Stimulated activated CD8-positive, alpha-beta memory T cell treated with anti-CD3 and anti-CD28 coated beads, Interleukin-15, amount 100 ng/mL, for 1 hour (primary cell): ENCODE data around the gene EZH2.

Experiments
- DNase-seq: peaks from one replicate; pipeline ENCODE4 v3.0.0-alpha.2; 2020; ENCODE audit warnings: low read depth

Gene EZH2

GRCh38 chr7:148804343-148805235 lies 79.5 kb downstream of the EZH2 start:
- no peak for DNase-seq

GRCh38 chr7:148803094-148803493 lies 81.0 kb downstream of the EZH2 start:
- no peak for DNase-seq

GRCh38 chr7:148802101-148802493 lies 82.0 kb downstream of the EZH2 start:
- DNase-seq = no peak

GRCh38 chr7:148800677-148801076 lies 83.4 kb downstream of the EZH2 start:
- DNase-seq = no peak

DNA sequence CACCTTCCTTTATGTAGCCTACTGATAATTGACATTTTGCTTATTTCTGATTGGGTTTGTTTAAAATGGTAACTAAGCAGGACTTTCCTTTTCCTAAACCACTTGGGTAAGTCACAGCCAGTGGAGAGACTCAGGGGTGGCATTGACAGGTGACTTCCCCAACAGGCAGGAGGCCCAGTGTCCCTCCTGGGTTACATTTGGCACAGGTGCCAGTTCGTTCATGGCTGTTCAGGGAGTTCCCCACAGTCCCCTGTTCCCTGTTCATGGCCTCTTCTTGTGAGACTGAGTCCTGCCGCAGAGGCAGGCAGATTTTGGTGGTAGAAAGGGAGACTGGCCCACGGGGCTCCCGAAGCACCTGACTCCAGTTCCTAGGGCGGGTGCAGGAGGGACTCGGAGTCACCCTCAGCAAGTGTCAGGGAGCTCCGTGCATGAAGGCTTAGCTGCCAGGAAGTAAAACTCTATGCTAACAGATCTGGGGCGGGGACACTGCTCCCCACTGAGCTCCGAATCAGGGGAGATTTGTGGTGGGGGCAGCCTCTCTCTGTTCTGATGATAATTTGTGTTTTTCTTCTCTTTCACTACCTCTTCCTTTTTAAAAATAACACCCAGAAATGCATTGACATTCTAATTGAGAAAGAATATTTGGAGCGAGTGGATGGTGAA lies 84.1 kb downstream of the EZH2 start:
- no peak for DNase-seq

DNA sequence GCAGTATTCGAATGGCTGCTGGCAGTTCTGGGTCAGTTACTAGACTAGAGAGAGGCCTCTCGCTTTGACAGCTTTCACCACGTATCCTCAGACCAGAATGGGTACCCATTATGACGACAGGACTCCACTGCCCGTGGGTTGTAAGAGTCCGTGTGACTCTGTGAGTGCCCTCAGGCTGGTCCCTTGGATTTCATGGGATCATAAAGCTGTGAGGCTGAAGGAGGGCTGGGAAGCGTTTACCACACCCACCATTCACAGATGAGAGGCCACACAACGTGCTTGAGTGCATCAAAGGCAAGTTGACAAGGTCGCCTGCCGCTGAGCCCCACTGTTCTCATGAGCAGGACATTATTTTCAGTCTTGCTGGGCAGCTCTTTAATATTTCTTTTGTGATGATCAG lies 87.2 kb downstream of the EZH2 start:
- DNase-seq = no peak

DNA sequence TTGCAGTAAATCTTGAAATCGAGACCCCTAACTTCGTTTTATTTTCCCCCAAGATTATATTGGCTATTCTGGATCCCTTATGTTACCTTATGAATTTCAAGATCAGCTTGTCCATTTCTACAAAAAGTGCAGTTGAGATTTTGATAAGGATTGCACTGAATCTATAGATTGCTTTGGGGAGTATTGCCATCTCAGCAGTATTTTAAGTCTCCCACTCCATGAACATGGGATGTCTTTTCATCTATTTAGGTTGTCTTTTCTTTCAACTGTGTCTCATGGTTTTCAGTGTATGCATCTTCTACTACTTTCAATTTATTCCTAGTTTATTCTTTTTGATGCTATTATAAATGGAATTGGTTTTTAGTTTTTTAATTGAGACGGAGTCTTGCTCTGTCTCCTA lies 89.6 kb downstream of the EZH2 start:
- no peak for DNase-seq

DNA sequence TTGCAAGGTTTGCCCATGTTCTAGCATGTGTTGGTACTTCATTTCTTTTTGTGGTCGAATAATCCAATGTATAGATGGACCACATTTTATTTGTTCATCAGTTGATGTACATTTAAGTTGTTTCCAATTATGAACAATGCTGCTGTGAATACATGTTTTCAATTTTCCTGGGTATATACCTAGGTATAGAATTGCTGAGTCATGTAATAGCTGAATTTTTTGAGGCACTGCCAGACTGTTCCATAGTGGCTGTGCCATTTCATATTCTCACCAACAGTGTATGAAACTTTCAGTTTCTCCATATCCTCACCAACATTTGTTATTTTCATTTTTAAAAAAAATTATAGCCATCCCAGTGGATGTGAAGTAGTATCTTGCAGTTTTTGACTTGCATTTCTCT lies 90.5 kb downstream of the EZH2 start:
- DNase-seq = no peak

DNA sequence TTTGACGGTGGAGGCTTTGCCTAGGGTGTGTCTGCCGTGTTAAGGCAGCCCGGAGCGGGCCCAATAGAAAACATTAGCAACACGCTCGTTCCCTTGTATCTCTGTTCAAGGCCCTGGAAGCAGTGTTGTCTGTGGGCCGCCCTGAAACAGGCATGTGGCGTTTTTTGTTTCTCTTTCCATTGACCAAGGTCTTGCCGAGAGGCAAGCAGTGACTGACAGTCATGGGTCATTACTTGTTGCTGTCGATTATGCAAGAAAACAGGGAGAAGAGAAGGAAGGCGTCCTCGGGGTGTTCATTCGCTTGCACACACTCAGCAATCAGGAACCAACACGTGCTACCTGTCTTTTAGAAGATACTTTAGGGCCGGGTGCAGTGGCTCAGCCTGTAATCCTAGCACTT lies 92.5 kb downstream of the EZH2 start:
- DNase-seq = no peak

GRCh38 chr7:148790850-148791249 lies 93.2 kb downstream of the EZH2 start:
- DNase-seq = no peak

- no peak for DNase-seq
Observed at GRCh38 chr7:148790131-148790726, 93.9 kb downstream of the EZH2 start.

DNA sequence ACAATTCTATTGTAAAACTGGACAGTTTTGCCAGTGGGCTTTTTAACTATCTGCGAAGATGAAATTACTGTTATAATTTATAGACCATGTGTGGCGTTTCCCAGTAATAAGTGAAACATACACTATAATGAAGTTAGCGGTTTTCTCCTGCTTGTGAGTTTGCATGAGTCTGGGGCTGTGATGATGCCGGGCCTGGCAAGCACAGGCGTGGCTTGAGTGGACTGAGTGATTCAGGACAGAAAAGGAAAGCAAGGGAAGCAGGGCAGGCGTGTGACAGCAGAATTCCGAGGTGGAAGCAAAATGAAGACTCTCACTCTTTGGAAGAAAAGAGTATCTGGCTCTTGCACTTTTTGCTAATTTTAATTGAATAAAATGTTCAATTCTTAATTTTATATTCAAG lies 94.9 kb downstream of the EZH2 start:
- no peak for DNase-seq

DNA sequence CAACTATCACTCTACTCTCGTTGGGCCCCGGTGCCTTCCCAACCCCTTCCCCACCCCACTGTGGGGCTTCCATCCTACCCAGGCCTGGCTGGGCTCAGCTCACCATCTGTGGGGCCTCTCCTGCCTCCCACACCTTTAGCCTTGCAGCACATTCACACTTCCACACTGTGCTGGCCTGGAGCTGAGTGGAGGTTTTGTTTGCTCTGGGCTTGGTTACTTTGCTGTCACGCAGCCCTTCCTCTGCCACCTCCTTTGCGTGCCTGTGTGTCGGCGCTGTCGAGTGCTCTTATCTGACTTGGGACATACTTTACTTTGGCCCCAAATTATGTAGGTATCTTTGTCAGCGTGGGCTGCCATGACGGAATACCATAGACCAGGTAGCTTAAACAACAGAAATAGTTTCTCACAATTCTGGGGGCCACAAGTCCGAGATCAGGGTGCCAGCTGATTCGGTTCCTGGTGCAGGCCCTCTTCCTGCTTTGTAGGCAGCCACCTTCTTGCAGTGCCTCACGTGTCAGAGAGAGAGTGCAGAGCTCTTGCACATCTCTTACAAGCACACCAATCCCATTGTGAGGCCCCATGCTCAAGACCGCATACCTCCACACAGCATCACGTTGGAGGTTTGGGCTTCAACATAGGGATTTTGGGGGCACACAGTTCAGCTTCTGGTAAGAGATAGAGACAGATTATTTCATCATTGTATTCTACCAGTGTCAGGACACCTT lies 96.4 kb downstream of the EZH2 start:
- no peak for DNase-seq

- DNase-seq = no peak
Observed at GRCh38 chr7:148783801-148784527, 100.1 kb downstream of the EZH2 start.

- no peak for DNase-seq
Observed at GRCh38 chr7:148782757-148783456, 101.2 kb downstream of the EZH2 start.

GRCh38 chr7:148774471-148774870 lies 109.6 kb downstream of the EZH2 start:
- DNase-seq = no peak

DNA sequence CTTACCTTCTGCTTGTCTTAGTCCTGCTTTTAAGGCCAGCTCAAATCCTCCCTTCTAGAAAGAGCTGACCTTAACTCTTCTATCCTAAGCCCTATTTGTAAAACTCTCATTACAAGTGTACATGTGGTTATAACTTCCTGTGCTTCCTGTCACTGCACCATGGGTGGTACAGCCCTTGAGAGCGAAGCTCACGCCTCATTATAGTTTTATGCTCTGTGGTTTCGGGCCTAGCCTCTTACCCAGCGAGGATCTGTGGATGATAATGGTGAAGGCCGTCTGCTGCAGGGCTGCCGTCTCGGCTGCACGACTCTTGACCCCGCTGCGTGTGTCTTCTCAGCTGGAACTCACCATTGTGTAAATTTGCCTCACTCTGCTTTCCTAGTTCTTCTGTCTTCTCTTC lies 110.8 kb downstream of the EZH2 start:
- no peak for DNase-seq

- no peak for DNase-seq
Observed at GRCh38 chr7:148772297-148773089, 111.6 kb downstream of the EZH2 start.

DNA sequence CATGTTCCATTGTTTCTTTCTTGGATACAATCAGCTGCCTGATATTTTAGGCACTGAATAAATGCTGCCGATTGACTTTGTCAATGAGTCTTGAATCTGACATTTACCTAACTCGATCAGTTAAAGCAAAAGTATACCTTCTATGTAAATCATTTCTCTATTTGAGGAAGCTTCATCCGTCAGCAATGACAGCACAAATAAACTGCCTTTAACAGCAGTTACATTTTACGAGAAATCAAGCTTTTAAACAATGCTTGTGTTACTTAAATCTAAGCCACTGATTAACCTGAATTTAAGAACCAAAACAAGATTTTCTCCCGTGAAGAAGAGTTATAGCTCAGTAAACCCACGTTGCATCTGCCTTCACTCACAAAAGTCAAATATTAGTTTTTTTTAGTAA lies 114.1 kb downstream of the EZH2 start:
- DNase-seq = no peak

- DNase-seq = no peak
Observed at GRCh38 chr7:148763622-148764021, 120.5 kb downstream of the EZH2 start.
